COLO668 (cell line): Measurements from ENCODE around the gene UBE2M.

Source experiments
- DNase-seq: peaks from one replicate; lab custom pipeline; 2025; ENCODE audit not compliant: unreplicated experiment; lab: John Stamatoyannopoulos, UW

UBE2M gene

GRCh38 chr19:58571575-58571947, 13.2 kb upstream of the UBE2M start:
- DNase-seq: no peak

DNA sequence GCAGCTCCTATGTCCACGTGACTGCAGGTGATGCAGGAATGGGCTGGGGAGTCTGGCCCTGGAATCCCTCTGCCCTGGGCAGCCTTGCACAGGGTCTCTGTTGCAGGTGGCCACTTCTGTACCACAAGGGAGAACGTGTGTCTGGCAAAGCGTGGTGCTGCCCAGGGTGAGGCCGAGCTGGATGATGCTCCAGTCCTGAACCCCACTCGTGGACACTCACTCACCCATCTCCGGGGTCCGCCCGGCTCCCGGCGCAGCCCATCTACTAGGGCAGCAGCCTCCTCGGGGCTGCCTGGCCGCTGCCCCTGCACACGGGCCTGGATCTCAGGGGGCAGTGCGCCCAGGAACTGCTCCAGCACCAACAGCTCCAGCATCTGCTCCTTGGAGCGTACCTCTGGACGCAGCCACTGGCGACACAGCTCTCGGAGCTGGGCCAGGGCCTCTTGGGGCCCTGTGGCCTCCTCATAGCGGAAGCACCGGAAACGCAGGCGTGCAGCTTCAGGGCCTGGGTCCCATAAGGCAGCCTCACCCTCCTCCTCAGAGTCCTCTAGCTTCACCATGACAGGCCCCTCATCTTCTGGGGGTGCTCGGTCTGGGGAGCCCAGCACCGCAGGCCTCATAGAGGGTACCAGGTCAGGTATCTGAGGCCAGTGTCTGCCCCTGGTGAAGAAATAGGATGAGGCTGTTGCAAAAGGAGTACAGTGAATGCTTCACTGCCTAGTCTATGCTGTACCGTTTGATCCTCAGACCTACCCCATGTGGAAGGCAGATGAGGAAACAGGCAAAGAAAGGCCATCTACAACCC, 12.6 kb upstream of the UBE2M start:
- no peak for DNase-seq

DNA sequence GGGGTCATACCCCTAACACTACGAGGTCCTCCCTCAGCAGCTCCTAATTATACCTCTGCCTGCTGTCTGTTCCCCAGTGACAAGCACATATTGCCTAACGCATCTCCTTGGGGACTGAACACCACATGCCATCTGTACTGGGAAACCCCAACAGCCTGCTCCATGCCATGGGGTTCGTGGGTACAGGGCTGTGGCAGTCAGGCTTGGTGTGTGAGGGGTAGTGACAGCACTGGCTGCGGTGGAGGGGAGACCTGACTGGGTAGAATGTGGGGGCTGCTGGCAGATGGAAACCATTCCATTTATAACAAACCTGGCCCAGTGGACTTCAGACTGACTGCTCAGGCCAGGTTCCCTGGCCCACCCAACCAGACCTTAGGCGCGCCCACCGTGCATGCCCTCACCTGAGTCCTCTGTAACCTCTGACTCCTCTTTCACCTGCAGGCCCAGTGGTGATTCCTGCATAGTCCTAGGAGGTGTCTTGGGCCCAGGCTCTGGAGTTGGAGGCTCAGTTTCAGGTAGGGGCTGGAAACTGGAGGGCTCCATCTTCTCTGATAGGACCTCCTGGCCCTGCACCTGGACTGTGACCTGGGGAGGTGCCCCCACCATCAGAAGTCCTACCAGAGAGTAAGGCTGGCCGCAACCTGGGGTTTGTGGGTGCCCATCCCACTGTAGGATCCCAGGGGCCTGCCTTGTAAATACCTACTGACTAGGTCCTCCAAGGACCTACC, 11.7 kb upstream of the UBE2M start:
- no peak for DNase-seq

- DNase-seq: no peak
These were observed 11.0 kb upstream of the UBE2M start for GRCh38 chr19:58569191-58569942.

GRCh38 chr19:58568453-58569130, 10.2 kb upstream of the UBE2M start:
- no peak for DNase-seq

GRCh38 chr19:58566989-58567388, 8.6 kb upstream of the UBE2M start:
- no peak for DNase-seq

DNA sequence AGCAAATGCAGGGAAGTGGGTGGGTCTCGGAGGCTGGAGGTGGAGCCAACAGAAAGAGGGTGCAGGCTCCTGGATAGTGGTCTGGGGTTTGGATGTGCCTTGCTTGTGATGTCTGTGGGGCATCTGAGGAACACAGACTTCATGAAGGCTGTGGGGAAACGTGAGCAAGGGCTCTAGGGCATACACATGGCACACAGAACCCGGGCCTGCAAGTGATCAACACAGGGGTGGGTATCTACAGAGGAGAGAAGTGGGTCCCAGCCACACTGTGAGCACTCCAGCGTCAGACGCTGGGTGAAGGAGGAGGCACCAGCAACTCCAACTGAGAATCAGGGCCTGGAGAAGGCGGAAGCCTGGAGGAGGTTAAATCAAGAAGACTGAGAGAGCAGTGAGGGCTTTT, 5.4 kb upstream of the UBE2M start:
- DNase-seq: no peak

- no peak for DNase-seq
These were observed 4.7 kb upstream of the UBE2M start for GRCh38 chr19:58563034-58563573.

DNA sequence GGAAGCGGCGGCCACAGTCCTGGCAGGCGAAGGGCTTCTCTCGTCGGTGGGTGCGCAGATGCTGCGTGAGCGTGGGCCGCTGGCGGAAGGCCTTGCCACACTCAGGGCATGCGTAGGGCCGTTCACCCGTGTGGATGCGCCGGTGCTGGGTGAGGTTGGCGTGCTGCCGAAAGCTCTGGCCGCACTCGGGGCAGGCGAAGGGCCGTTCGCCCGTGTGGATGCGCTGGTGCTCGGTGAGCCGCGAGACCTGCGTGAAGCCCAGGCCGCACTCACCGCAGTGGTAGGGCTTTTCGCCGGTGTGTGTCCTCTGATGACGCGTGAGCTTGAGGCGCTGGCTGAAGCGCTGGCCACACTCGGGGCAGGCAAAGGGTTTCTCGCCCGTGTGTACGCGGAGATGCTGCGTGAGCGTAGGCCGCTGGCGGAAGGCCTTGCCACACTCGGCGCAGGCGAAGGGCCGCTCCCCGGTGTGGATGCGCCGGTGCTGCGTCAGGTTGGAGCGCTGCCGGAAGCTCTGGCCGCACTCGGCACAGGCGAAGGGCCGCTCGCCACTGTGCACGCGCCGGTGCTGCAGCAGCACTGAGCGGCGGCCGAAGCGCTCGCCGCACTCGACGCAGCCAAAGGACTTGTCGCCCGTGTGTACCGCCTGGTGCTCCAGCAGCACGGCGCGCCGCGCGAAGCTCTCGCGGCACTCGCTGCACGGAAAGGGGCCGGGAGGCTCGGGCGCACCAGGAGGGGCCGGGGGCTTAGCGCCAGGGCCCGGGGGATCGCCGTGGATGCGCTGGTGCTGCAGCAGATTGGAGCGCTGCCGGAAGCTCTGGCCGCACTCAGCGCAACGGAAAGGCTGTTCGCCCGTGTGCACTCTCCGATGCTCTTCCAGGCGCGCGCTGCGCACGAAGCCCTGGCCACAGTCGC, 4.0 kb upstream of the UBE2M start:
- DNase-seq: no peak

GRCh38 chr19:58561373-58562121, 3.1 kb upstream of the UBE2M start:
- DNase-seq: no peak

- DNase-seq: no peak
These were observed 2.5 kb upstream of the UBE2M start for GRCh38 chr19:58560921-58561320.

DNA sequence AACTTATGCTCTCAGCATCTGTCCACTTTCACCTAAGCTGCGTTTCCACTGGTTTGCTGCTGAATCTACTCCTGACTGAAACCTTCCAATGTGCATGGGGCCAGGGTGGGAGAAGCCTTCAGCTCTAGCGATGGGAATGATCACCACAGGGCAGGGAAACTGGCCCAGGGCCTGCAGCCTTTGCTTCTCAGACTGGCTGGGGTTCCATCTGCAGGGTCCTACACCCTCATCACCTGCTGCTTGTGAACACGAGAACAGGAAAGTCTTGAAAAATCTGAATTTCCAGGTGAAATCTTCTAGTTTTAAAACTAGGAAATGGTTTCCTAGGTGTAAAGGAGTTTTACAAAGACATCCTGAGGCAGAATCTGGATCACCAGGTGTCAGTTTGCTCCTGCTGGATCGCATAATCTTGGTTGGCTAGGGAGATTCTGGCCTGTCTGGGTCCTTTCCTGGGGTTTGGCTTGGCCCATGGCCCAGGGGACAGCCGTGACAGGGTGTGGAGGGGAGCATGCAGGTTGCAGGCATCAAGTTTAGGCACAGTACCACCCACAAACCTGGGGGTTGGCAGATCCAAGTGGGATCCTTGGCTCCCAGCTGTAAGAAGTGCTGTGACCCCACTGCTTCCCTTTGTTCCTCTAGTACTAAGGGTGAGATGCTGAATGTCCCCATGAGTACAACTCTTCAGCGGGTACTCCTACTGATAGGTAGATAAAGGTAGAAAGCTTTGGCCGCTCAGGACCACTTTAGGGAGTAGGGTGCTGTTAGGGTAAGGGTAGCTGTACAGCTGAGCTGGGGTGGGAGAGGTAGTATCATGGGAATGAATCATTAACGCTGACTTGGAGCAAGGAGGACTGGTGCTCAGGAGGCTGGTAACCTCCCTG, 1.8 kb upstream of the UBE2M start:
- DNase-seq: no peak

- no peak for DNase-seq
These were observed 1.0 kb upstream of the UBE2M start for GRCh38 chr19:58559275-58560006.

DNA sequence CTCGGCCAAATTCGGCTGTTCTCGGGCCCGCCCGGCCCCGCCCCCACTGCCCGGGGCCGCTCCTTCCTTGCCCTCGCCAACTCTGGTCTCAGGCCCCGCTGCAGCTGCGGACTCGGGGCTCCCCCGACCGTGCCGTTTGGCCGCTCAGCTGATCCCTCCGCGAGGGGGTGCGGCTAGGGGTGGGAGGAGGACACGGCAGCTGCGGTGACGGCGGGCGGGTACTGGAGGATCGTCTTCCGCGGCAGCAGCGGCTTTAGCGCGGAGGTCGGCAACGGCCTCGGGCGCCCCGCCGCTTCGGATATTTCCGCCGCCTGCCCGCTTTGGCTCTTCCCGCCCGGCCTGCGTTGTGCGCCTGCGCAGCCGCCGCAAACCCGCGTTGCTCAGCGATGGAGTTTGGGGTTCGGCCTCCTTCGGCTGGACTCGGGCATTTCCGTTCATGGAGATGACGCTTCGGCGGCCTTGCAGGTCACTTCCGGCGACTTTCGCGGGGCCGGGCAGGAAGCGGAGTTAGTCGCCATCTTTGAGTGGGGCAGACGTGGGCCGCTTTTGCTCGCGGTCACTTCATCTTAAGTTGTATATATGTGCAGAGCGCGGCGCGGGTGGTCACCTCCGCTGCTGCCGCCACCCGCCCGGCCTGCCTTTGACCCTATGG, 338 bp upstream of the UBE2M start:
- no peak for DNase-seq

DNA sequence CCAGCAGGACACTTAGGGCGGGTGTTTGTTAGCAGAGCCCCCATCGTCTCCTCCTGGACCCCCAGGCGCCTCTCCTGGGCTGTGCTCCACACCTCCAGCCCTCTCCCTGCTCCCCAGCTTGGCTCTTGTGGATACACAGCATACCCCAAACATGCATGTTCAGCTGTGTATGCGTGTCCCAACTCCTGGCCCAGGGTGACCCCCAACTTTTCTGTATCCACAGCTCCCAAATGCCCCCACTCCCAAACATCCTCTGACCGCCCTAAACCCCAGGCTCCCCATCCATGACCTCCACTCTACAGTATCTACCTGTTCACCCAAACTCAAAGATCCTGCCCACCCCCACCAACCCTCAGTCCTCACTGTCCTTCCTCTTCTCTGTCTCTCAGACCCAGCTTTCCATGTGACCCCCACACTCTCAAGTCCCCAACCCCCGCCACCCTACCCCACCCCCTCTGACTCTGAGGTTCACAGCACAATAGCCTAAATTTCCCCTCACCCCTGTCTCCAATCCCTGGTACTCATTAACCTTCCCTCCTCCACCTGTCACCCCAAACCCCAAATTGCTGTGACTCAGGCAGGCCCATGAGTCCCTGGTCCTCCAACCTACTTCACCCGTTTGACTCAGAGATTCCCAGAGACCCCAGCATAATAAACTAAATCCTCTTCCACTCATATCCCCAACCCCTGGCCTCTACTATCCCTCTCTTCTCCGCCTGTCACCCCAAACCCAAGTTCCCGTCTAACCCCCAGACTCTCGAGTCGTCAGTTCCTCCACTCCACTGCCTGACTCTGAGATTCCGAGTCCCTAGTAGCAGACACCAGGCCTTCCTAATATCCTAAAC, 968 bp downstream of the UBE2M start:
- no peak for DNase-seq

DNA sequence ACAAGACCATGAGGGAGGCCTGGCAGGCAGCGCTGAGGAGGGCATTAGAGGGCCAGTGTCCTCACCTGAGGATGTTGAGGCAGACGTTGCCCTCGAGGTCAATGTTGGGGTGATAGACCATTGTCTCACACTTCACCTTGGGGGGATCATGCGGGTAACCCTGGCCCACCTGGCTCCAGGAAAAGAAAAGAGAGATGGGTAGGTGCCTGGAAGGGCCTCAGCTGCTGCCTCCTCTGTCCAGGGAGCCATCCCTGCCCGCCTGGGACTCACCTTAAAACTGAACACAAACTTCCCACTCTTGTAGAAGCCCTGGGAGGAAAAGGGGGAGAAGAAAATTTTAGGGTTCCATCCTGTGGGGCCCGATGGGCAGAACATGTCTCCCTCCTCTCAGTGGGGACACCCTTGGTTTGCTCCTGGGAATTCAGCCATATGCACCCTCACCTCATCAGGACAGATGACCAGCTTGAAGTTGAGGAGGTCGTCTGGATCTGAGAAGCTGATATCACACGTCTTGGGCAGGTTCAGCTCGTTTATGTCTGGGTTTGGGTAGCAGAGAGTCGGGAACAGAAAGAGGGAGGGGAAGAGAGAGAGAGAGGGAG, 1.7 kb downstream of the UBE2M start:
- no peak for DNase-seq
